Sigmoid colon (tissue), 7 donors: ENCODE measurements around the gene TMEM38B. TPM values are rescaled to one million over a fixed set of nuclear protein-coding genes. Genes with fewer than 3 reads are reported as not detected.

Experiments used
- DNase-seq: peaks from one replicate; pipeline ENCODE4 v3.0.0-alpha.2; 2019
- H3K27ac ChIP-seq, 4 donors: fragments of 200-600 bp; sonication (generic); one replicate each; pipeline ENCODE4 v1.5.1; 2016 to 2019; ENCODE audit warnings: mild to moderate bottlenecking in 1 of 4
- H3K27me3 ChIP-seq, 3 donors: fragments of 200-600 bp; sonication (generic); one replicate each; pipeline ENCODE4 v1.5.1; 2019; ENCODE audit warnings: mild to moderate bottlenecking in 1 of 3
- H3K36me3 ChIP-seq, 4 donors: fragments of 200-600 bp; sonication (generic); one replicate each; pipeline ENCODE4 v1.5.1; 2016 to 2019
- H3K4me1 ChIP-seq, 4 donors: fragments of 200-600 bp; sonication (generic); one replicate each; pipeline ENCODE4 v1.5.1; 2017 to 2019
- H3K4me3 ChIP-seq, 4 donors: fragments of 200-600 bp; sonication (generic); one replicate each; pipeline ENCODE4 v1.5.1; 2017 to 2019; ENCODE audit warnings: mild to moderate bottlenecking in 2 of 4, moderate library complexity in 1 of 4
- H3K9me3 ChIP-seq, 4 donors: fragments of 200-600 bp in 3 of 4; sonication (generic) in 3 of 4; one replicate each; pipeline versions ENCODE4 v1.5.1 to v1.6.1; 2013 to 2019
- EP300 ChIP-seq, 4 donors: sonication (generic); formaldehyde crosslinking; IDR thresholded peaks; one replicate each; pipeline ENCODE4 v1.6.1; 2017; ENCODE audit warnings: antibody characterized with exemption in 4 of 4
- POLR2A ChIP-seq, 2 donors: fragments of 450-650 bp; IDR thresholded peaks; one replicate each; pipeline ENCODE4 v1.6.1; 2016; ENCODE audit warnings: antibody characterized with exemption in 2 of 2, mild to moderate bottlenecking in 2 of 2, moderate library complexity in 2 of 2
- POLR2AphosphoS5 ChIP-seq, 4 donors: sonication (generic); formaldehyde crosslinking; IDR thresholded peaks; one replicate each; pipeline ENCODE4 v1.6.1; 2017; ENCODE audit warnings: antibody characterized with exemption in 4 of 4
- WGBS, 2 donors: extraction: QIAGEN DNeasy Blood & Tissue Kit; methylation state at CpG; one replicate each; pipeline ENCODE4 v1.1.7; 2013; 5-methylcytosine and 5-hydroxymethylcytosine counted together
- intact Hi-C: fragments of 100-400 bp; cut with DNase I; formaldehyde crosslinking; loops from one replicate; pipeline ENCODE4 v1.15.1; 2023
- polyA plus RNA-seq, 3 donors: library from polyadenylated mRNA; stranded (reverse); fragments of 200-250 nt; gene quantifications; one replicate each; pipeline ENCODE4 v1.2.3, GENCODE V29; 2013
- total RNA-seq, 4 donors: library from RNA; depleted of rRNA; stranded (reverse); fragments of >200 nt; gene quantifications; one replicate each; pipeline ENCODE4 v1.1.0, GENCODE V29; 2016
- TF ChIP-seq, protein P1 (sequence below), 4 experiments: fragments of 450-650 bp in 3 of 4; fragments of 200-600 bp in 1 of 4; IDR thresholded peaks; one replicate each; pipeline ENCODE4 v1.5.1; 2016 to 2019; ENCODE audit warnings: antibody characterized with exemption in 4 of 4, mild to moderate bottlenecking in 3 of 4, moderate library complexity in 2 of 4
- donor health status: healthy with polysubstance abuse.
- donor health status: Bipolar disorder and iron deficiency.
- donor health status: healthy.

The TMEM38B gene
- total and polyA plus RNA-seq, 7 donors, result 5.1 to 17.3 (median 8.9) TPM

DNA sequence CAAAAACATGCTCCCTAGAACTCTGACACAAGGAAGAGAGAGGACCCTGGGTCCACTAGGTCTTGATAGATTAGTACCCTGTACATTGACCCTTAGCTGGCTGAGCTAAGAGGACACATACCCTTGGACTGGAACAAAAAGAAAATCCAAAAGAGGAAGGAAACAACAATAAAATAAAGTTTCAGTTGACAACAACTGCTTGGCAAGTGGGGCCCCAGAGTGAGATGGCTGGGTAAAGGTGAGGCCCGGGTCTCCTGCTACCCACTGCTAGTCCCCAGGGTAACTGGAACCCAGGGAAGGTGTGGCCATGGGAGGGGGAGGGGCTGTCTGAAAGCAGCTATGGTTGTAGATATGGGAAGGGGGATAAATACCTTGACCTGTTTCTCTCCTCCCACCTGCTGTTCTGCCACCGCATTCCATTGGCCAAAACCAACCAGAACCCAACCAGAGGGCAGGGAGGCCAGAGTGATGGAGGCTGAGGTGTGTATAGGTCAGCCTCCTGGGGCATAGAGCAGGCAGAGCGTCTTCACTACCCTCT is 20.4 kb upstream of the TMEM38B start:
- TF ChIP-seq POLR2A (IDR thresholded peaks at IDR 0.05) (no peak), EP300 (IDR thresholded peaks at IDR 0.05) (no peak), POLR2AphosphoS5 (IDR thresholded peaks at IDR 0.05) (no peak)
- TF ChIP-seq, protein P1, sequence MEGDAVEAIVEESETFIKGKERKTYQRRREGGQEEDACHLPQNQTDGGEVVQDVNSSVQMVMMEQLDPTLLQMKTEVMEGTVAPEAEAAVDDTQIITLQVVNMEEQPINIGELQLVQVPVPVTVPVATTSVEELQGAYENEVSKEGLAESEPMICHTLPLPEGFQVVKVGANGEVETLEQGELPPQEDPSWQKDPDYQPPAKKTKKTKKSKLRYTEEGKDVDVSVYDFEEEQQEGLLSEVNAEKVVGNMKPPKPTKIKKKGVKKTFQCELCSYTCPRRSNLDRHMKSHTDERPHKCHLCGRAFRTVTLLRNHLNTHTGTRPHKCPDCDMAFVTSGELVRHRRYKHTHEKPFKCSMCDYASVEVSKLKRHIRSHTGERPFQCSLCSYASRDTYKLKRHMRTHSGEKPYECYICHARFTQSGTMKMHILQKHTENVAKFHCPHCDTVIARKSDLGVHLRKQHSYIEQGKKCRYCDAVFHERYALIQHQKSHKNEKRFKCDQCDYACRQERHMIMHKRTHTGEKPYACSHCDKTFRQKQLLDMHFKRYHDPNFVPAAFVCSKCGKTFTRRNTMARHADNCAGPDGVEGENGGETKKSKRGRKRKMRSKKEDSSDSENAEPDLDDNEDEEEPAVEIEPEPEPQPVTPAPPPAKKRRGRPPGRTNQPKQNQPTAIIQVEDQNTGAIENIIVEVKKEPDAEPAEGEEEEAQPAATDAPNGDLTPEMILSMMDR (IDR thresholded peaks at IDR 0.05), result no peak
- Histone ChIP-seq H3K4me3 (no peak overlapping the region), H3K27ac (no peak overlapping the region), H3K9me3 (no peaks in the 10 kb centered on the region), H3K36me3 (no peaks in the 10 kb centered on the region), H3K27me3 (peaks cover 0 to 5% (median 0%) of the 10 kb centered on the region in 3 donors), H3K4me1 (no peaks in the 10 kb centered on the region)
- 73 to 74% methylated on average over 3 of the region's 3 CpGs for WGBS, 2 donors
- no peak for DNase-seq
- intact Hi-C loops, result no loop called here

DNA sequence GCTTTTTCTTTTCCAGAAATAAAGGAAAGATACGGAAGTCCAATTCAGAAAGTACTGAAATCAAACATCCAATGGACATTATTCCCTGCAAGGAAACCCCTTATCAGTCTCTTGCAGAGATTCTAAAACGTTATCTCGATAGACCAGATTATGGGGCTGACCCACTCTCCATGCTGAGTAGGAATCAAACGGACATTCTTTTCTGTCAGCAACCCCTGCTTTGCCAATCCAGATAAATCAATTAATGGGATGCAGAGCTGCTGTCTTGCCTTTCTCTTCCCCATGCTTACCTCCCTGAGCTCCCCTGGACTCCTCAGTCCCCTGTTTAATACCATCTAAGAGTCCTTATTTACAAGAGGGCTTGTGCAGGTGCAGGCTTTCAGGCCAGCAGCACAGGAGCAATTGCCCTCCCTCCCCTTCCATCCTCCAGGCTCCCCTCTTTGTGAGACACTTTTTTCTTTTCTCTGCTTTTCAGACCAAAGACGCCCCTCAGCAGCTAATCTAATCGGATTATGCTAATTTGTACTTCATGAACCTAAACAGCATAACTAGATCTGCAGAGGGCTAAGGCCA is 17.9 kb upstream of the TMEM38B start:
- no peaks in the 10 kb centered on the region for H3K4me1 ChIP-seq
- H3K27ac ChIP-seq, result no peak overlapping the region
- no peaks in the 10 kb centered on the region for H3K27me3 ChIP-seq
- no peak overlapping the region for H3K4me3 ChIP-seq
- H3K36me3 ChIP-seq, result no peaks in the 10 kb centered on the region
- DNase-seq, result no peak
- WGBS, 2 donors, result 84 to 91% methylated on average over 6 of the region's 6 CpGs
- H3K9me3 ChIP-seq, result no peaks in the 10 kb centered on the region
- TF ChIP-seq EP300 (IDR thresholded peaks at IDR 0.05) (no peak), POLR2A (IDR thresholded peaks at IDR 0.05) (no peak), POLR2AphosphoS5 (IDR thresholded peaks at IDR 0.05) (no peak)
- TF ChIP-seq, protein P1 (IDR thresholded peaks at IDR 0.05), result no peak
- intact Hi-C loops, result no loop called here

DNA sequence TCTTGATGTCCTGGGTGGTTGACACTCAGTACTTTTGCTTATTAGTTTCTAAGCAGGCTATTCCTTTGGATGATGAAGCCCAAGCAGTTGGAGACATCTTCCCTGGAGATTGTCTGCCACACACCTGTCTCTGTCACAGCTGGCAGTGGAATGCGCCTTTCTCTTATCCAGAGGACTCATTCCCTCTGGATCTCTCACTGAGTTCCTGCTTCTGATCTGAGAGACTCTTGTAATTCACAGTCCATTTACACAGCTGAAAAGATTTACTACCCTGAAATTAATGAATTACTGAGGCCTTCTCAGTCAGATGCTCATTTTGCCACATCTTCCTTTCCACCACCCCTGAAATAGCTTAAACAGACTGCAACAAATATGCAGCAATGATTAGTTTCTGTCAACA is 16.2 kb upstream of the TMEM38B start:
- no peak overlapping the region for H3K27ac ChIP-seq
- 84% methylated on average over 1 of the region's 1 CpG for WGBS, 2 donors
- no peaks in the 10 kb centered on the region for H3K27me3 ChIP-seq
- no peak for TF ChIP-seq POLR2A (IDR thresholded peaks at IDR 0.05)
- no peak for TF ChIP-seq EP300 (IDR thresholded peaks at IDR 0.05)
- TF ChIP-seq, protein P1 (IDR thresholded peaks at IDR 0.05), result no peak
- no peak for TF ChIP-seq POLR2AphosphoS5 (IDR thresholded peaks at IDR 0.05)
- no peaks in the 10 kb centered on the region for H3K9me3 ChIP-seq
- no peaks in the 10 kb centered on the region for H3K36me3 ChIP-seq
- no peak for DNase-seq
- H3K4me1 ChIP-seq, result no peaks in the 10 kb centered on the region
- intact Hi-C loops, result no loop called here
- H3K4me3 ChIP-seq, result no peak overlapping the region

DNA sequence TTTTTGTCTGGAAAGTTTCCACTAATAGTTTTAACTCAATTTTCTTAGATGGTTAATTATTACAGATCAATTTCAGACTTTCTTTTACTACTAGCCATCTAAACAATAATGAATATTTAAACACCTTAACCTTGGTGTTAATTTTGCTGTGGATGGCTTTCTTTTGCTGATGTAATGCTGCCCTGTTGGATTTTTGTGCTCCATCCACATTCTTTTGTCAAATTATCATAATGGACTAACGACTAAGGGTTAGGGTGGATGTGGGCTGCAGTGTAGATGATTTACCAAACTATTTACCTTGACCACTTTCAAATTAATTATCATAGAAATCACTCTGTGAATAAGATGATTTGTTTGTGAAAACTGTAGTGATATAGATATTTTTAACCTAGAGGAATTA is 15.6 kb upstream of the TMEM38B start:
- whole genome bisulfite sequencing, 2 donors, result 16 to 49% methylated on average over 1 of the region's 1 CpG
- Histone ChIP-seq H3K4me1 (no peaks in the 10 kb centered on the region), H3K9me3 (no peaks in the 10 kb centered on the region), H3K27ac (no peak overlapping the region), H3K36me3 (no peaks in the 10 kb centered on the region), H3K27me3 (no peaks in the 10 kb centered on the region), H3K4me3 (no peak overlapping the region)
- no peak for TF ChIP-seq POLR2AphosphoS5 (IDR thresholded peaks at IDR 0.05)
- DNase-seq, result no peak
- intact Hi-C loops, result no loop called here

DNA sequence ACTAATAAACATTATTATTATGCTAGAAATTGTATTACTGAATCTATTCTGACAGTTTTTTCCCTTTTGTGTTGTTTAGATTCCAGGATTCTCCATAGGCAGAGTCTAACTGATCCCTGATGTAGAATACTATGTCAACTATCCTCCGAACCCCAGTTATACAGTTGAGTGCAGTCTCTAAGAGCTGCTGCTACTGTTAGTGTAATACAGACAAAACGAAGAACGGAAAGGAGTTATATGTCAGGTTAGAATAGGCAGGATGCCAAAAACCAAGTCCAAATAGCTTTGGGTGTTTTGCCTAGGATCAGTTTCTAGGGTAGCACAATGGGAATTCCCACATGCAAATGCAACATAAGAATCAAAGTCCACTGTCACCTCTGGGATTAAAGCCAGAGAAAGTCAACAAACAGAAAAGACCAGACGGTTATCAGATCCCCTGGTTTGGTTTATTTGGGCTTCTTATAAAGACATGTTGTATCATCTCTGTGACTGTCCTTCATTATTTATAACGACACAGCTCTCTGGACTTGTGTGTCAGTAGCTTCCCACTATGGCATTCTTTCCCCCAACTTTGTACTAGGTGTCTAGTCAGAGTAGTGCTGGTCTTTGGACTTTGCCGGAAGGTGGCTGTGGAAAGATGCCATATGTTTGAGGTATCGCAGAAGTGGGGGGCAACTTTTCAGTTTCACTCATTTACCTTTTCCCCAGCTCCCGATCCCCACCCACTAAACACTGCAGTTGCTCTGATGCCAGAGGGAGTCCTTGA is 14.9 kb upstream of the TMEM38B start:
- DNase-seq, result no peak
- Histone ChIP-seq H3K27ac (no peak overlapping the region), H3K27me3 (no peaks in the 10 kb centered on the region), H3K9me3 (no peaks in the 10 kb centered on the region), H3K4me1 (no peaks in the 10 kb centered on the region), H3K36me3 (no peaks in the 10 kb centered on the region), H3K4me3 (no peak overlapping the region)
- WGBS, 2 donors, result 20 to 67% methylated on average over 8 of the region's 8 CpGs
- TF ChIP-seq POLR2A (IDR thresholded peaks at IDR 0.05) (no peak), EP300 (IDR thresholded peaks at IDR 0.05) (no peak), POLR2AphosphoS5 (IDR thresholded peaks at IDR 0.05) (no peak)
- TF ChIP-seq, protein P1 (IDR thresholded peaks at IDR 0.05), result no peak
- intact Hi-C loops, result no loop called here
